ENCODE results near the gene MPST. TPM values are rescaled to one million over a fixed set of nuclear protein-coding genes. Genes with fewer than 3 reads are reported as not detected.

Gene MPST
- total RNA-seq, 1 donor from 2014 or later: 101 TPM

- no peaks in the 10 kb centered on the region for H3K36me3 Mint-ChIP-seq (ENCODE audit: insufficient read depth)
- H3K4me1 Mint-ChIP-seq (ENCODE audit: low read depth): peaks cover 2% of the 10 kb centered on the region
- H3K9me3 Mint-ChIP-seq (ENCODE audit: low read depth): no peaks in the 10 kb centered on the region
- H3K27ac Mint-ChIP-seq: no peak overlapping the region
- H3K27me3 Mint-ChIP-seq: peaks cover 30% of the 10 kb centered on the region
- peak overlapping the region; percentile 77 for H3K4me3 Mint-ChIP-seq (ENCODE audit: low read depth)
- peak; percentile 84 for DNase-seq (ENCODE audit: low spot score, unreplicated experiment)
- peak; percentile 90 for TF ChIP-seq CTCF (IDR thresholded peaks at IDR 0.05; ENCODE audit: unreplicated experiment)
Measured at GRCh38 chr22:36977947-36978660, 41.4 kb upstream of the MPST start.

GRCh38 chr22:36979016-36979910 lies 40.3 kb upstream of the MPST start:
- Mint-ChIP-seq H3K27me3 (peaks cover 30% of the 10 kb centered on the region), H3K4me1 (ENCODE audit: low read depth) (peaks cover 2% of the 10 kb centered on the region), H3K36me3 (ENCODE audit: insufficient read depth) (no peaks in the 10 kb centered on the region), H3K9me3 (ENCODE audit: low read depth) (no peaks in the 10 kb centered on the region), H3K27ac (no peak overlapping the region), H3K4me3 (ENCODE audit: low read depth) (no peak overlapping the region)
- no peak for TF ChIP-seq CTCF (IDR thresholded peaks at IDR 0.05; ENCODE audit: unreplicated experiment)
- DNase-seq (ENCODE audit: low spot score, unreplicated experiment): no peak

- Mint-ChIP-seq H3K36me3 (ENCODE audit: insufficient read depth) (no peaks in the 10 kb centered on the region), H3K4me3 (ENCODE audit: low read depth) (no peak overlapping the region), H3K27me3 (peaks cover 22% of the 10 kb centered on the region), H3K4me1 (ENCODE audit: low read depth) (peaks cover 2% of the 10 kb centered on the region), H3K9me3 (ENCODE audit: low read depth) (peaks cover 11% of the 10 kb centered on the region), H3K27ac (no peak overlapping the region)
- no peak for TF ChIP-seq CTCF (IDR thresholded peaks at IDR 0.05; ENCODE audit: unreplicated experiment)
- DNase-seq (ENCODE audit: low spot score, unreplicated experiment): no peak
Measured at GRCh38 chr22:36981247-36981775, 38.2 kb upstream of the MPST start.

- Mint-ChIP-seq H3K9me3 (ENCODE audit: low read depth) (peaks cover 12% of the 10 kb centered on the region), H3K4me3 (ENCODE audit: low read depth) (no peak overlapping the region), H3K36me3 (ENCODE audit: insufficient read depth) (no peaks in the 10 kb centered on the region), H3K27ac (no peak overlapping the region), H3K4me1 (ENCODE audit: low read depth) (peaks cover 2% of the 10 kb centered on the region), H3K27me3 (peaks cover 18% of the 10 kb centered on the region)
- no peak for DNase-seq (ENCODE audit: low spot score, unreplicated experiment)
- TF ChIP-seq CTCF (IDR thresholded peaks at IDR 0.05; ENCODE audit: unreplicated experiment): no peak
Measured at GRCh38 chr22:36982136-36982535, 37.4 kb upstream of the MPST start.

- H3K36me3 Mint-ChIP-seq (ENCODE audit: insufficient read depth): no peaks in the 10 kb centered on the region
- H3K4me1 Mint-ChIP-seq (ENCODE audit: low read depth): no peaks in the 10 kb centered on the region
- H3K4me3 Mint-ChIP-seq (ENCODE audit: low read depth): no peak overlapping the region
- peaks cover 32% of the 10 kb centered on the region for H3K27me3 Mint-ChIP-seq
- H3K27ac Mint-ChIP-seq: no peak overlapping the region
- DNase-seq (ENCODE audit: low spot score, unreplicated experiment): no peak
- no peak for TF ChIP-seq CTCF (IDR thresholded peaks at IDR 0.05; ENCODE audit: unreplicated experiment)
- H3K9me3 Mint-ChIP-seq (ENCODE audit: low read depth): peaks cover 12% of the 10 kb centered on the region
Measured at GRCh38 chr22:36985211-36985889, 34.2 kb upstream of the MPST start.
